Ramos (cell line): ENCODE results near the gene WDR64.
"Not testable (repeated sequence)": the region's sequence is repeated elsewhere in the genome, so short reads cannot be mapped to it uniquely, and the experiment has no call there.

ENCODE experiments used
- in situ Hi-C: fragments of 300-500 bp; cut with MboI; formaldehyde crosslinking; loops from one replicate; pipeline ENCODE4 v1.14.3; 2022; ENCODE audit warnings: low sequenced_read_pairs; ENCODE audit not compliant: unreplicated experiment

Gene WDR64

GRCh38 chr1:241696815-241697639 lies 44.9 kb downstream of the WDR64 start:
- in situ Hi-C loops, result no loop called here

- in situ Hi-C loops, result no loop called here
Observed at GRCh38 chr1:241697640-241698018, 45.5 kb downstream of the WDR64 start.

GRCh38 chr1:241698177-241698576 lies 46.1 kb downstream of the WDR64 start:
- in situ Hi-C loops, result no loop called here

DNA sequence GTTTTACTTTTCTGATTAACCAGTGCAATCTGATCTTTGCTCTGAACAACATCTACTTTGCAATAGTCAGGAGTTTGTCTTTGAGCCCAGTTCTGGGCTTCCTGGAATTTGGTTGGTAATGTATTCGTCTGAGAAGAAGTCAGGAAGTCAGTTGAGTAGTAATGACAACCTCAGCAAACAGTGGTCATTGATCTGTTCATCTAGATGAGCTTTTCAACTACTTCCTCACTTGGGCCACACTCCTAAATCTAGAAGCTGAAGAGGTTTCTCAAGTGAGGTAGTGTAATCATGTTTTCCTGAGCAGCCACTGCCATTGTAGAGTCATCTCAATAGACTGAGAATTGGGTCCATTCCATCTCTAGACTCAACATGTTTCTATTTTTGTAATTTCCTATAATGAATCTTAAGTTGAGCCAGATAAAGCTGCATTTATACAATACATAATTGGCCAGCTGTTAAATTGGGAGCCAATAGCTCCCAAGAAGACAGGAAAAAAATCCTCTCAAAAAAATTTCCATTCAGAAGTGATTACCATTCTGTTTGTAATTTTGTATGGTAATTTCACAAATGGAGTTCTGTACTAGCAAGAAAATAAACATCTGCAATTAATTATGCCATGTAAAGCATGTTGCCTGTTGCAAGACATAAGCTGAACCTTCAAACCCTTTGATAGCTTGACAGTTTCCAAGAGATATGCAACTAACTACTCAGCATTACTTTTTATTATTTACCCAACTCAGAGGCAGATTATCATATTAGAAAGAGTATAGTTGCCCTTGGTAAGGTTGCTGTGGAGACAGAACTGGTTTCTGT lies 49.6 kb downstream of the WDR64 start:
- in situ Hi-C loops, result no loop called here

- in situ Hi-C loops, result no loop called here
Observed at GRCh38 chr1:241702442-241703373, 50.6 kb downstream of the WDR64 start.

GRCh38 chr1:241703739-241704138 lies 51.7 kb downstream of the WDR64 start:
- in situ Hi-C loops, result not testable (repeated sequence)

DNA sequence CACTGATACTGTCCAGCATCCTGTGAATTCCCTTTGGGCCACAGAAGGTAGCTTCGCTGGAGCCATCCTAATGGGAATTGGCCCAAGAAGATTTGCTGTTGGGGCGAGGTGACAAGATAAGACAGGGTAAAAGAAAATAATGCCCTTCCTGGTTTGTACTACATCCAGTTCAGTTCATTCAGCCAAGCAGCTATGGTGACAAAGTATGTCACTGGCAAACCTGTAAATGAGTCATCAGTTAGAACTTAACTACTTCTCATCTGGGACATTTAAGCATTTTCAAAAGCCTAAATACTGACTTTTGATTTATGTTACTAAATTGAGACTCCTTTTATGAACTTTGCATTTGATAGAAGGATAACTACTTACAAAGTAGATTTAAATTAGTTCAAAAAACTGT lies 54.2 kb downstream of the WDR64 start:
- in situ Hi-C loops, result no loop called here

- in situ Hi-C loops, result no loop called here
Observed at GRCh38 chr1:241706967-241707366, 54.9 kb downstream of the WDR64 start.

DNA sequence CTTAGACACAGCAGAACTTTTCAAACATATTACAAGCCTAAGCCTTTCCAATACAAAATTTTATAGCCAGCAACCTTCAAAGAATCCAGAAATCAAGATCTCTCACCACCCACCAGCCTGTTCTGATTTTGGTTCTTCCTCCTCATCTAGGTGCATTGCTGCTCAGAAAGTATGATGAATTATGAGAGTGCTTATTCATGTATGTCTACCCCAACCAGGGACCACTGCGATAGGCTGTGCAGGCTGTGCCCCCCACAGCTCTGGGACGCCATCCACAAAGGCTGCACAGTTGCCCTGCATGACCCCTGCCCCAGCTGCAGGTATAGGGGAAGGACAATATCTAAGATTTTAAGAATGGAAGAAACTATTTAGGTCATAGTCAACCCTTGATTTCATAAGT lies 55.4 kb downstream of the WDR64 start:
- in situ Hi-C loops, result no loop called here

DNA sequence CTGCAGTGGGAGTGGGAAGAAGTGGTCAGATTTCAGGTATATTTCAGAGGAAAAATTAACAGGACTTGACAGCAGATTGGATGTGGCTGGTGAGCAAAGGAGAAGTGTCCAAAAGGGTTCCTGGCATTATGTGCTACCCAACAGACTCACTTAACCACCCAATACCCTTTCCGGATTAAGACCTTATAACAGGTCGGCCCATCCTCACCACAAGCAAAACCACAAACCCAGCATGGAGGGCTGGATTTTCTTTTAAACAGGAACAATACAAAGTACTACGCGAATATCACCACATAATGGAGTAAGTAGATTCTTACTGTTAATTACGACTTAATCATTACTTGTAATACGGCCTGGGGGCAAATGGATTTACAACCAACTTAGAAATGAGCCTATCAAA lies 59.2 kb downstream of the WDR64 start:
- in situ Hi-C loops, result no loop called here

DNA sequence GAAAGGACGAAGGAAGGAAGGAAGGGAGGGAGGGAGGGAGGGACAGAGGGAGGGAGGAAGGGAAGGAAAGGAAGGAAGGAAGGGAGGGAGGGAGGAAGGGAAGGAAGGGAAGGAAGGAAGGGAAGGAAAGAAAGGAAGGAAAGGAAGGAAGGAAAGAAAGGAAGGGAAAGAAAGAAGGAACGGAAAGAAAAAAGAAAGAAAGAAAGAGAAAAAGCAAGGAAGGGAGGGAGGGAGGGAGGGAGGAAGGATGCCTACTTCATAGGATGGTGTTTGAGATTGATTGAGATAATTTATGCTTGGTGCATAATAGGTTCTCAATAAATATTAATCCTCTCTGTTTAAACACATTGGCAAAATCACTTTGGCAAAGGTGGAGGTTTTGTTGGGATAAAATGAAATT lies 61.2 kb downstream of the WDR64 start:
- in situ Hi-C loops, result no loop called here

- in situ Hi-C loops, result no loop called here
Observed at GRCh38 chr1:241714321-241715218, 62.5 kb downstream of the WDR64 start.

- in situ Hi-C loops, result no loop called here
Observed at GRCh38 chr1:241715435-241715834, 63.4 kb downstream of the WDR64 start.

GRCh38 chr1:241715956-241716355 lies 63.9 kb downstream of the WDR64 start:
- in situ Hi-C loops, result no loop called here

DNA sequence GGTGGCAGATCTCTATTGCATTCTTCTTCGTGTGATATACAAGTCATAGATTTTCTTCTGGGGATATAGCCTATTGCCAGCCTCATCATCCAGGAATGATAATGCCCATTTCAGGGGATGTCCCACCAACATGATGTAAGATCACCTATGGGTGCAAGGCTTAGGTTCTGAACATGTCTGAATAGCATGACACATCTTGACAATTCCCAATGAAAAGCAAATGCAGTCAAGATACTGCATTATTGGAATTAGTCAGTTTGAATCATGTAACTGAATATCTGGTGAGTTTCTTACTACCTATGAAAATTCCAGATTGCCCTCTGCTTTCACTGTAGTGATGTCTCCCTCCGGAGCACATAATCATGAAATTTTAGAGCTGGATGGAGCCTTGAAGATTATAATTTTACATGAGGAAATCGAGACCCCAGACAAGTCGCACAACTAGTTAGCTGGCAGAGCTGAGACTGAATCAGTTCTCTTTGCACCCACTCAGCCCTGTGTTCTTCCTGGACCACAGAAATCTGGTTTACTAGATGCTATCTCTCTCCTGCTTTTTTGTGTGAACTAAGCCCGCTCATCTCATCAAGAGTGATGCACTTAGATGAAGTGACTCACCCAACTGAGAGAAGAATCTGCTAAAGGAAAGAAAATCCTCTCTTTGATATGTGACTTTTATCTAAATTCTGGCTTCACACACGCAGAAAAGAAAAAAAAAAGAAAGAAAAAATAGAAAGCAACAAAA lies 65.0 kb downstream of the WDR64 start:
- in situ Hi-C loops, result no loop called here

- in situ Hi-C loops, result no loop called here
Observed at GRCh38 chr1:241717975-241718374, 65.9 kb downstream of the WDR64 start.

GRCh38 chr1:241721011-241721410 lies 68.9 kb downstream of the WDR64 start:
- in situ Hi-C loops, result no loop called here

- in situ Hi-C loops, result no loop called here
Observed at GRCh38 chr1:241722947-241723346, 70.9 kb downstream of the WDR64 start.
